IMR-90 (cell line): Measurements from ENCODE around the gene JADE3. TPM values are rescaled to one million over a fixed set of nuclear protein-coding genes. Genes with fewer than 3 reads are reported as not detected.

Experiments
- ATAC-seq: fragments of 200-7000 bp; cut with Tn5 transposase; 2 replicates; pipeline ENCODE4 v1.9.1; 2020; ENCODE audit warnings: low read depth, mild to moderate bottlenecking, moderate library complexity
- BruUV-seq: library from RNA; stranded (reverse); fragments of 400-500 nt; replicated peaks from 2 replicates; lab custom pipeline; 2021; lab: Mats Ljungman, UMichigan
- CTCF ChIA-PET: fragments of 300-600 bp; formaldehyde crosslinking; extraction: SDS; loops from one replicate; lab custom pipeline; 2021; ENCODE audit warnings: antibody characterized with exemption; lab: Yijun Ruan, JAX
- POLR2A ChIA-PET: fragments of 300-600 bp; sonication (Branson Sonifier 250); formaldehyde crosslinking; loops from one replicate; lab custom pipeline; 2022; ENCODE audit warnings: antibody characterized with exemption; ENCODE audit not compliant: unreplicated experiment; lab: Charles Lee
- DNase-seq: peaks from one replicate; pipeline ENCODE4 v3.0.0; 2013
- H2AFZ ChIP-seq: replicated peaks from 2 replicates; pipeline ENCODE3; 2013; ENCODE audit warnings: low read length, mild to moderate bottlenecking; ENCODE audit not compliant: poor library complexity
- H2AK5ac ChIP-seq: 2 replicates; pipeline ENCODE4 v1.6.1; 2013; ENCODE audit warnings: low read depth, low read length, inconsistent platforms
- H2AK9ac ChIP-seq: replicated peaks from 2 replicates; pipeline ENCODE3; 2013; ENCODE audit warnings: mild to moderate bottlenecking, low read depth, low read length, moderate library complexity; ENCODE audit not compliant: poor library complexity
- H2BK120ac ChIP-seq: 2 replicates; pipeline ENCODE4 v1.6.1; 2013; ENCODE audit warnings: low read depth, low read length, inconsistent platforms
- H2BK15ac ChIP-seq: 3 replicates; pipeline ENCODE4 v1.6.1; 2013; ENCODE audit warnings: low read depth, low read length, inconsistent platforms
- H2BK20ac ChIP-seq: 2 replicates; pipeline ENCODE4 v1.6.1; 2013; ENCODE audit warnings: low read depth, mild to moderate bottlenecking, inconsistent platforms, low read length, moderate library complexity
- H2BK5ac ChIP-seq: 2 replicates; pipeline ENCODE4 v1.6.1; 2013; ENCODE audit warnings: mild to moderate bottlenecking, low read depth, low read length, inconsistent platforms; ENCODE audit not compliant: poor library complexity, severe bottlenecking
- H3K14ac ChIP-seq: replicated peaks from 2 replicates; pipeline ENCODE4 v1.6.1; 2013; ENCODE audit warnings: low read depth, low read length, inconsistent platforms
- H3K18ac ChIP-seq: 2 replicates; pipeline ENCODE4 v1.6.1; 2013; ENCODE audit warnings: low read depth, low read length, control low read depth
- H3K23ac ChIP-seq: 2 replicates; pipeline ENCODE4 v1.6.1; 2013; ENCODE audit warnings: low read depth, low read length, inconsistent platforms
- H3K27ac ChIP-seq: 2 replicates; pipeline ENCODE4 v1.5.1; 2013; ENCODE audit warnings: mild to moderate bottlenecking, control low read depth, low read length; ENCODE audit not compliant: insufficient read depth
- H3K27me3 ChIP-seq: 2 replicates; pipeline ENCODE4 v1.6.1; 2013; ENCODE audit warnings: low read length; ENCODE audit not compliant: control insufficient read depth, insufficient read depth
- H3K36me3 ChIP-seq: 2 replicates; pipeline ENCODE4 v1.6.1; 2013; ENCODE audit warnings: low read length, mixed read lengths; ENCODE audit not compliant: control insufficient read depth, insufficient read depth
- H3K4ac ChIP-seq: 2 replicates; pipeline ENCODE4 v1.6.1; 2013; ENCODE audit warnings: low read depth, low read length, inconsistent platforms
- H3K4me1 ChIP-seq: 2 replicates; pipeline ENCODE4 v1.6.1; 2013; ENCODE audit warnings: low read length, mixed read lengths; ENCODE audit not compliant: control insufficient read depth, insufficient read depth
- H3K4me2 ChIP-seq: 2 replicates; pipeline ENCODE4 v1.6.1; 2013; ENCODE audit warnings: low read depth, mild to moderate bottlenecking, control low read depth, low read length, moderate library complexity
- H3K4me3 ChIP-seq: 2 replicates; pipeline ENCODE4 v1.5.1; 2013; ENCODE audit warnings: low read depth, mild to moderate bottlenecking, control low read depth, low read length, moderate library complexity; ENCODE audit not compliant: insufficient read depth
- H3K56ac ChIP-seq: 2 replicates; pipeline ENCODE4 v1.6.1; 2013; ENCODE audit warnings: low read length, inconsistent platforms; ENCODE audit not compliant: insufficient read depth; ENCODE audit errors: extremely low read depth
- H3K79me1 ChIP-seq, 2 experiments: 2 replicates each; pipeline ENCODE4 v1.6.1; 2013; ENCODE audit warnings: low read length in 2 of 2, inconsistent platforms in 1 of 2, low read depth in 1 of 2
- H3K9ac ChIP-seq: 2 replicates; pipeline ENCODE4 v1.6.1; 2013; ENCODE audit warnings: low read depth, low read length, control low read depth
- H3K9me1 ChIP-seq: 2 replicates; pipeline ENCODE4 v1.6.1; 2013; ENCODE audit warnings: low read length, inconsistent platforms; ENCODE audit not compliant: insufficient read depth
- H3K9me3 ChIP-seq: 2 replicates; pipeline ENCODE4 v1.6.1; 2013; ENCODE audit warnings: low read length; ENCODE audit not compliant: control insufficient read depth, insufficient read depth
- H4K20me1 ChIP-seq: 2 replicates; pipeline ENCODE4 v1.6.1; 2013; ENCODE audit warnings: low read length, inconsistent platforms; ENCODE audit not compliant: insufficient read depth
- H4K5ac ChIP-seq: 2 replicates; pipeline ENCODE4 v1.6.1; 2013; ENCODE audit warnings: mild to moderate bottlenecking, low read depth, low read length, control low read depth
- H4K8ac ChIP-seq, 2 experiments: 2 replicates each; pipeline ENCODE4 v1.6.1; 2013; ENCODE audit warnings: low read depth in 2 of 2, low read length in 2 of 2, control low read depth in 1 of 2, inconsistent platforms in 1 of 2
- H4K91ac ChIP-seq: 2 replicates; pipeline ENCODE4 v1.6.1; 2013; ENCODE audit warnings: low read depth, low read length, inconsistent platforms; ENCODE audit not compliant: insufficient read depth
- BHLHE40 ChIP-seq: fragments of 150-350 bp; IDR thresholded peaks from 2 replicates; pipeline ENCODE4 v1.6.1; 2016; ENCODE audit warnings: mild to moderate bottlenecking, low read depth, low read length
- CEBPB ChIP-seq: IDR thresholded peaks from 2 replicates; pipeline ENCODE4 v1.6.1; 2012; ENCODE audit warnings: low read depth, low read length, improper control_type of control experiment
- CHD1 ChIP-seq: IDR thresholded peaks from 2 replicates; pipeline ENCODE4 v1.6.1; 2012; ENCODE audit warnings: low read depth, low read length, improper control_type of control experiment
- CTCF ChIP-seq: conservative IDR thresholded peaks from 2 replicates; pipeline ENCODE4 v1.5.1; 2012; ENCODE audit warnings: mild to moderate bottlenecking, low read depth, low read length, improper control_type of control experiment
- ELK1 ChIP-seq: fragments of 150-350 bp; IDR thresholded peaks from 2 replicates; pipeline ENCODE4 v1.6.1; 2016; ENCODE audit warnings: low read depth, mild to moderate bottlenecking, low read length, moderate library complexity, borderline replicate concordance
- FOS ChIP-seq: fragments of 150-350 bp; IDR thresholded peaks from 2 replicates; pipeline ENCODE4 v1.6.1; 2016; ENCODE audit warnings: low read depth, low read length
- MAFK ChIP-seq: IDR thresholded peaks from 2 replicates; pipeline ENCODE4 v1.6.1; 2012; ENCODE audit warnings: low read depth, low read length, improper control_type of control experiment
- MAZ ChIP-seq: IDR thresholded peaks from 2 replicates; pipeline ENCODE4 v1.6.1; 2012; ENCODE audit warnings: low read depth, mild to moderate bottlenecking, low read length, improper control_type of control experiment, moderate library complexity, borderline replicate concordance
- MXI1 ChIP-seq: IDR thresholded peaks from 2 replicates; pipeline ENCODE4 v1.6.1; 2012; ENCODE audit warnings: low read depth, mild to moderate bottlenecking, low read length, moderate library complexity, borderline replicate concordance
- NFE2L2 ChIP-seq: fragments of 150-350 bp; IDR thresholded peaks from 2 replicates; pipeline ENCODE4 v1.6.1; 2016; ENCODE audit warnings: low read depth, mild to moderate bottlenecking, low read length
- POLR2A ChIP-seq: IDR thresholded peaks from 2 replicates; pipeline ENCODE4 v1.6.1; 2012; ENCODE audit warnings: mild to moderate bottlenecking, low read depth, low read length
- RAD21 ChIP-seq: IDR thresholded peaks from 2 replicates; pipeline ENCODE4 v1.6.1; 2012; ENCODE audit warnings: low read length, improper control_type of control experiment
- RCOR1 ChIP-seq: IDR thresholded peaks from 2 replicates; pipeline ENCODE4 v1.6.1; 2012; ENCODE audit warnings: mild to moderate bottlenecking, low read length, improper control_type of control experiment; ENCODE audit not compliant: insufficient replicate concordance
- RFX5 ChIP-seq: IDR thresholded peaks from 2 replicates; pipeline ENCODE4 v1.8.0; 2012; ENCODE audit warnings: low read depth, mild to moderate bottlenecking, low read length, moderate library complexity
- SMC3 ChIP-seq: fragments of 150-350 bp; IDR thresholded peaks from 2 replicates; pipeline ENCODE4 v1.6.1; 2016; ENCODE audit warnings: low read depth, mild to moderate bottlenecking, antibody characterized with exemption, low read length, moderate library complexity
- USF2 ChIP-seq: fragments of 150-350 bp; IDR thresholded peaks from 2 replicates; pipeline ENCODE4 v1.6.1; 2017; ENCODE audit warnings: mild to moderate bottlenecking, antibody characterized with exemption, low read length, low read depth
- WGBS, 2 experiments: methylation state at CpG; one replicate each; pipeline versions ENCODE4 v1.1.5 to v1.1.7; 2013; ENCODE audit warnings: missing lambda C conversion rate in 2 of 2; ENCODE audit not compliant: insufficient read length in 1 of 2; ENCODE audit errors: extremely low coverage in 2 of 2; 5-methylcytosine and 5-hydroxymethylcytosine counted together
- dilution Hi-C: fragments of 300-500 bp; cut with HindIII; formaldehyde crosslinking; loops from one replicate; pipeline ENCODE4 v1.14.3; 2018; ENCODE audit warnings: low sequenced_read_pairs; ENCODE audit not compliant: unreplicated experiment
- in situ Hi-C: fragments of 300-500 bp; cut with MboI; formaldehyde crosslinking; loops from 3 replicates; pipeline ENCODE4 v1.14.3; 2019; ENCODE audit warnings: low sequenced_read_pairs, inconsistent platforms, mixed read lengths
- intact Hi-C: fragments of 100-400 bp; cut with micrococcal nuclease; formaldehyde crosslinking; loops from 2 replicates; pipeline ENCODE4 v1.10.0; 2022
- polyA plus RNA-seq, 3 experiments: library from polyadenylated mRNA; depleted of rRNA; stranded (reverse); fragments of >200 nt; gene quantifications; 2 replicates each; pipeline ENCODE4 v1.2.3, GENCODE V29; 2012; ENCODE audit warnings: low replicate concordance in 1 of 3
- total RNA-seq: library from RNA; depleted of rRNA; stranded (reverse); fragments of >200 nt; gene quantifications from 2 replicates; pipeline ENCODE4 v1.2.3, GENCODE V29; 2012

Gene JADE3
- total and polyA plus RNA-seq, 2 of the 4 experiments (the other 2 are of a cell fraction) = 2.1 to 4.7 TPM

- Histone ChIP-seq H2AFZ (no peak overlapping the region), H2BK120ac (no peak overlapping the region), H3K9ac (no peak overlapping the region), H4K5ac (no peak overlapping the region), H3K4me2 (no peak overlapping the region), H4K8ac (no peak overlapping the region), H3K23ac (no peak overlapping the region), H3K14ac (no peak overlapping the region), H3K79me1 (peaks cover 6 to 11% of the 10 kb centered on the region in 2 experiments), H3K9me1 (no peaks in the 10 kb centered on the region; the same call in 1 of the 2 replicates), H2AK5ac (no peak overlapping the region), H3K56ac (no peak overlapping the region), H3K27me3 (peaks cover 13% of the 10 kb centered on the region), H3K4me1 (peaks cover 4% of the 10 kb centered on the region; the same call in 1 of the 2 replicates), H3K4me3 (no peak overlapping the region), H2BK20ac (no peak overlapping the region), H3K18ac (no peak overlapping the region), H4K91ac (no peak overlapping the region), H3K4ac (no peak overlapping the region), H2BK15ac (no peak overlapping the region), H4K20me1 (no peaks in the 10 kb centered on the region), H2BK5ac (no peak overlapping the region), H2AK9ac (no peak overlapping the region), H3K36me3 (no peaks in the 10 kb centered on the region), H3K9me3 (no peaks in the 10 kb centered on the region), H3K27ac (no peak overlapping the region)
- in situ Hi-C loops (no loop called here), intact Hi-C loops (no loop called here), dilution Hi-C loops (no loop called here)
- no peak for DNase-seq
- no peak for TF ChIP-seq CEBPB
- no peak for TF ChIP-seq RAD21
- no peak for TF ChIP-seq MAZ
- no peak for TF ChIP-seq CHD1
- TF ChIP-seq RFX5 = no peak
- no peak for TF ChIP-seq NFE2L2
- TF ChIP-seq MAFK = no peak
- TF ChIP-seq USF2 = no peak
- TF ChIP-seq FOS = no peak
- no peak for TF ChIP-seq ELK1
- TF ChIP-seq BHLHE40 = no peak
- no peak for TF ChIP-seq SMC3
- TF ChIP-seq MXI1 = no peak
- TF ChIP-seq CTCF = no peak
- no peak for TF ChIP-seq POLR2A
- no peak for TF ChIP-seq RCOR1
- no CpG with 5 or more reads among the region's 3 CpGs for WGBS, 2 experiments
- BruUV-seq = no TSS peak
- no peak for ATAC-seq
- CTCF ChIA-PET = no interaction called here
- POLR2A ChIA-PET = interaction anchor here (0.7 kb wide), 1 partner anchor 18 kb away, joined by 6 read pairs; no protein-coding TSS in a partner anchor
Measured at GRCh38 chrX:46957297-46957696, 45.1 kb downstream of the JADE3 start.
